ENCODE results near the gene RNF215. TPM values are rescaled to one million over a fixed set of nuclear protein-coding genes. Genes with fewer than 3 reads are reported as not detected.

Gene RNF215
- total and polyA plus RNA-seq, 2 of the 13 experiments (the other 11 are each of a cell fraction or from before 2014, with no cell fraction given) = 5.3 to 6.1 TPM

- TF ChIP-seq NFIB (CRISPR knock-in tag; IDR thresholded peaks at IDR 0.05; ENCODE audit: borderline replicate concordance) (no peak), XBP1 (CRISPR knock-in tag; IDR thresholded peaks at IDR 0.05) (no peak), ZNF703 (CRISPR knock-in tag; IDR thresholded peaks at IDR 0.05; ENCODE audit: borderline replicate concordance) (no peak), PRDM10 (CRISPR knock-in tag; IDR thresholded peaks at IDR 0.05; ENCODE audit: low read depth) (peak; percentile 38; the same call in 1 of the 2 replicates), CBFB (CRISPR knock-in tag; IDR thresholded peaks at IDR 0.05) (no peak), ZNF597 (CRISPR knock-in tag; IDR thresholded peaks at IDR 0.05) (no peak), ATF6 (CRISPR knock-in tag; conservative IDR thresholded peaks at IDR 0.05) (no peak), AGO1 (IDR thresholded peaks at IDR 0.05; ENCODE audit: low read depth, low read length, poor library complexity, severe bottlenecking) (peak; percentile 37), CTCF (CRISPR knock-in tag; IDR thresholded peaks at IDR 0.05) (peak; percentile 76), TCF7 (IDR thresholded peaks at IDR 0.05; ENCODE audit: low read depth) (no peak), GATAD2A (CRISPR knock-in tag; IDR thresholded peaks at IDR 0.05) (peak; percentile 42; the same call in 1 of the 2 replicates), SMARCC2 (IDR thresholded peaks at IDR 0.05) (no peak), ZMAT5 (CRISPR knock-in tag; IDR thresholded peaks at IDR 0.05; ENCODE audit: borderline replicate concordance, low read depth) (no peak), HMGA1 (CRISPR knock-in tag; conservative IDR thresholded peaks at IDR 0.05) (no peak), MTERF4 (CRISPR knock-in tag; IDR thresholded peaks at IDR 0.05) (no peak), ZBTB37 (CRISPR knock-in tag; IDR thresholded peaks at IDR 0.05) (peak; percentile 68; the same call in 1 of the 2 replicates)
Measured at GRCh38 chr22:30426388-30427353, 39.5 kb upstream of the RNF215 start (continued).
